ENCODE data around the gene PPM1F.

Gene PPM1F, protein sequence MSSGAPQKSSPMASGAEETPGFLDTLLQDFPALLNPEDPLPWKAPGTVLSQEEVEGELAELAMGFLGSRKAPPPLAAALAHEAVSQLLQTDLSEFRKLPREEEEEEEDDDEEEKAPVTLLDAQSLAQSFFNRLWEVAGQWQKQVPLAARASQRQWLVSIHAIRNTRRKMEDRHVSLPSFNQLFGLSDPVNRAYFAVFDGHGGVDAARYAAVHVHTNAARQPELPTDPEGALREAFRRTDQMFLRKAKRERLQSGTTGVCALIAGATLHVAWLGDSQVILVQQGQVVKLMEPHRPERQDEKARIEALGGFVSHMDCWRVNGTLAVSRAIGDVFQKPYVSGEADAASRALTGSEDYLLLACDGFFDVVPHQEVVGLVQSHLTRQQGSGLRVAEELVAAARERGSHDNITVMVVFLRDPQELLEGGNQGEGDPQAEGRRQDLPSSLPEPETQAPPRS

GRCh38 chr22:21952586-21953571, at the start of gene PPM1F:
TSS of gene PPM1F (minus strand) at chr22:21952848. CDS start at chr22:21946048, 6,800 bp downstream.
- no peak for FAIRE-seq

- no peak for FAIRE-seq
Measured at GRCh38 chr22:22001664-22002525, 49.2 kb upstream of the PPM1F start.

DNA sequence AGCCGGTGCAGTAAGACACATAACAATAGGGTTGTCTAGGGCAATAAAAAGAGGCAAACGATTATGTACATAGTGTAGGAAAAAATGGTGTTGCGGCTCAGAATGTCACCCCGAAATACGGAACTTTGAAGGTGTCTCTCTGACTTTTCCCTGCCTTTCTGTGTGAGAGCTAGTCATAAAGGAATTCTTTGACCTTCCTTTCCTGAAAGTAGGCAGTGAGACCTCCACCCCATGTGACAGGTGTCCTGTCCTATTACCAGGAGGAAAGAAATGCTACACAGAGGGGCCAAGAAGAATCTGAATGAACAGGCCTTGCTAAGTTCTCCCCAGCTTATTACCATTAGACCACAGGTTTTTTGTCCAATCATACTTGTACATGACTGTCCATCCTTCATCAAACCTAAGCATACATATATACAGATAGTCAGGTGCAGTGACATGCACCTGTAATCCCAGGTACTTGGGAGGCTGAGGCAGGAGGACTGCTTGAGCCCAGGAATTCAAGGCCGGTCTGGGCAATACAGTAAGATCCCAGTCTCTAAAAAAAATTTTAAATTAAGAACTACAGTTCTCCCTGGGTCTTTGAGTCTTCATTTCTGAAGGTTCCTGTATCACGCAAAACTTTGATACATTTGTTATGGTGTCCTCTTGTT, 46.1 kb upstream of the PPM1F start:
- no peak for FAIRE-seq

DNA sequence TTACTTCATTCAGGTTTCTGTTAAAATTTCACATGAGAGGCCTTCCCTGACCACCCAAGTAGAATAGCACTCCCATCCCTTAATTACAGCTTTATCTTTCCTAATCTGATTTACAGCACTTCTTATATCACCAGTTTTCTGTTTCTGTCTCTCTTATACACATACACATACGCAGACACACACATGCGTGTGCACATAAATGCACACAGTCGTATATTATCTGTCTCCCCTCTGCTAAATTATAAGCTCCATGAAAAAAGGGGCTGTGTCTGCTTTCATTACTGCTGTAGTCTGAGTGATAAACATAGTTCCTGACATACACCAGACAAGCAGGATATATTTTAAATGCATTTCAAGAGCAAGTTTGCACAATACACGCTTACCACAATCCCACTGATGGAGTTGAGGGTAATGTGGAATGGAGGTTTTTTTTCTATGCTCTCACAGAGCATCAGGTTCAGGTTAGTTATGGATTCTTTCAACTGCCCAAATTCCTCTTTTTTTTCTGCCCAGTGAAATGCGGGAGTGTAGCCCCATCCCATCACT, 43.6 kb upstream of the PPM1F start:
- FAIRE-seq: no peak

GRCh38 chr22:21995660-21996059, 43.0 kb upstream of the PPM1F start:
- no peak for FAIRE-seq

DNA sequence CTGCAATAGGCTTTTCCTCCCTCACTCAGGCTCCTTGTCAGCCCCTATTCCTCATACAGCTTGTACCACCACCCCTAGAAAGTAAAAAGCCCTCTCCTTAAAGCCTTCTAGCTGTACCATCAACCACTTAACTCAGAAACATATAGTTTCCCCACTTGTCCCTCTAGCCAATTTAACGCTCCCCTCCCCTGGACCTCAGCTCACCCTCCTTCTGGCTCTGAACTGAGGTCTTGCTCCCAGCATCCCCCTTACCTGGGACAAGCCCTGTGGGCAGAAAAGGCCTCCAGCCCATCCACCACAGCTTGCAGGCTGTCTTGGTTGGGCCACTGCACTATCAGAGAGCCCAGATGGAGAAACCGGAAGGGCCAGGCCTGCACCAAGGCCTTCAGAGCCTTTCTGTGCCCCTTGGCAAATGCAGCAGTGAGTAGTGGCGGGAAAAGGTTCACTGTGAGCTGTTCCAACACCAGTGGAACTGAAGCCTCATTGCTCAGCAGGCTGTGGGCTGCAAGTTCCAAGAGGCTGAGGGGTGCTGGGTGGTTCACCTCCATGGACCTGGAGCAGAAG, 42.3 kb upstream of the PPM1F start:
- FAIRE-seq: no peak

GRCh38 chr22:21992593-21993237, 40.1 kb upstream of the PPM1F start:
- FAIRE-seq: no peak

GRCh38 chr22:21991774-21992173, 39.1 kb upstream of the PPM1F start:
- no peak for FAIRE-seq

GRCh38 chr22:21991304-21991596, 38.6 kb upstream of the PPM1F start:
- no peak for FAIRE-seq

- no peak for FAIRE-seq
Measured at GRCh38 chr22:21990445-21991303, 38.0 kb upstream of the PPM1F start.

- no peak for FAIRE-seq
Measured at GRCh38 chr22:21989049-21989448, 36.4 kb upstream of the PPM1F start.

DNA sequence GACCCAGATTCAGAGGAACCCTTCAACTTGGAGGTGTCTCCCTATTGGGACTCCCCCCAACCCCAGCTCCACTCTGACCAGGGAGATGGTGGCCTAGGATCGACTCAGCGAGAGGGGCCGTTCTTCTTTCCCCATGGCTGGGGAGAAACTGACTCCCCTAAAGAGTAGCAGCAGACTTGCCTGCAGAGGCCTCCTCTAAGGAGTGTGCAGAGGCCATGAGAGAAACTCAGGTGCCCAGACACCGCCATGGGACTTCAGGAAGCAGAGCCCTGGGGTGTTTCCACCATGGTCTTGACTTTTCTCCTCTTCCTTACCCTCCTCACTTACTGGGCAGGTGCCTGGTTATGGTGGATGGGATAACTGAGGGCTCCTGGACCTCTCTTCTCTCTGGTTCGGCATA, 32.6 kb upstream of the PPM1F start:
- FAIRE-seq: no peak

- FAIRE-seq: no peak
Measured at GRCh38 chr22:21984793-21985192, 32.1 kb upstream of the PPM1F start.

DNA sequence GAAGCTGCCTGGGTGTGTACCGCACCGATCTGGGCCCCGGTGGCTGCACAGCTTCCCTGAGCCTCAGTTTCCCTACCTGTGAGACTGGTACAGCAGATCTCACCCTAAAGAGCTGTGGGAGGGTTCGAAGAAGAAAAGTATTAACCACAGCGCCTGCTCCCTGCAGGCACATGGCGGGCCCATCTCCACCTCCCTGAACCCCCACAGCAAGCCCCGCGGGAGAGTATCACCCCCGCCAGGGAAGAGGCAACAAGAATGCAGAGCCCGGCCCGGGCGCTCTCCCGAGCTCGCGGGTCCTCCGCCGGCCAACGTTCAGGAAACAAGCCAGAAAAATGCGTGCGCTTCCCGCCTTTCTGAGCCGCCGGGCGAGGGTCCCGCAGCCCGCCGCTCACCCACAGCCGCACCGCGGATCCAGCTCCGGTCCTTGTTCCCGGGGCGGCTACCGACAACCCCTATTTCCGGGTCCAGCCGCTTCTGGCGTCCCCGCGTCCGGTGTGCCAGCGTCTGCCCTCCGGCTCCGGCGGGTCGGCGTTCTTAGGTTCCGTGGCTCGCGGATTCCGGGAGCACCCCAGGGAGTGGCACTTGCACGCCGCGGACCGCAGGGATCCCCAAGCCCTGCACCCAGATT, 29.8 kb upstream of the PPM1F start, which contains the start of gene TOP3B:
TOP3B (minus strand) TSS at position 450 of the 628 bp plus-strand sequence. CDS start 7,078 bp downstream, outside the sequence.
- FAIRE-seq: no peak

DNA sequence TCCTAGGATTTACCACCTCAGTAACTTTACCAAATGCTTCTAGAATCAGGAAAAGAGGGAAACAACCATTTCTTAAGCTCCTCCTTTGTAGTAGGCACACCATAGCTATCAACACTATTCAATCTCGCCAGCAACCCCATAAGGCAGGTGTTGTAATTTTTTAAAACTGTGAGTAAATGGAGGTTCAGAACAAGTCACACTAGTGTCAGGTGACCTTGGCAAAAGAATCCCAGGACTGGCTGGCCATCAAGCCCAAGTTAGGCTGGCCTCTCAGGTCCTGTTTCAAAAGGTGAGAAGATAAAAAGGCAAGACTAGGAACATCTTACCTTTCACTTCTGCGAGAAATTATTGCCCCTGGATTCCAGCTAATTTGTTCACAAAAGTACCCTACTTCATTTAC, 29.2 kb upstream of the PPM1F start:
- no peak for FAIRE-seq

DNA sequence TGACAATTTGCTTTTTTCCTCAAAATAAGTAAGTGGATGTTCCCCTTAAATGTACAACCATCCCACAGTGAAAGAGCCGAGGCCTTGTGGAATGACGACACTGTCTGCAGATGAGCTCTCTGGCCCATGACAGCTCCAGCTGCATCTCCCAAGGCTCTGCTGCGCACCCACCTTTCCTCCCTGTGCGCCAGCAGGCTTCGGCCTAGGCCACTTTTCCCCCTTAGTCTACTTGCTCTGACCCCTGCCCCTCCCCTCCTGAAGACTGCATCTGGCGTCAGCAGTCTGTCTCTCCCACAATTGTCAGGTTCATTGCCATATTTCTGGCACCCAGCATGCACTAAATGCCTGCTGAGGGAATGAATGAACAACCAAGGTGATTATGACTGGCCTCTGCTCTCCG, 27.9 kb upstream of the PPM1F start:
- no peak for FAIRE-seq

DNA sequence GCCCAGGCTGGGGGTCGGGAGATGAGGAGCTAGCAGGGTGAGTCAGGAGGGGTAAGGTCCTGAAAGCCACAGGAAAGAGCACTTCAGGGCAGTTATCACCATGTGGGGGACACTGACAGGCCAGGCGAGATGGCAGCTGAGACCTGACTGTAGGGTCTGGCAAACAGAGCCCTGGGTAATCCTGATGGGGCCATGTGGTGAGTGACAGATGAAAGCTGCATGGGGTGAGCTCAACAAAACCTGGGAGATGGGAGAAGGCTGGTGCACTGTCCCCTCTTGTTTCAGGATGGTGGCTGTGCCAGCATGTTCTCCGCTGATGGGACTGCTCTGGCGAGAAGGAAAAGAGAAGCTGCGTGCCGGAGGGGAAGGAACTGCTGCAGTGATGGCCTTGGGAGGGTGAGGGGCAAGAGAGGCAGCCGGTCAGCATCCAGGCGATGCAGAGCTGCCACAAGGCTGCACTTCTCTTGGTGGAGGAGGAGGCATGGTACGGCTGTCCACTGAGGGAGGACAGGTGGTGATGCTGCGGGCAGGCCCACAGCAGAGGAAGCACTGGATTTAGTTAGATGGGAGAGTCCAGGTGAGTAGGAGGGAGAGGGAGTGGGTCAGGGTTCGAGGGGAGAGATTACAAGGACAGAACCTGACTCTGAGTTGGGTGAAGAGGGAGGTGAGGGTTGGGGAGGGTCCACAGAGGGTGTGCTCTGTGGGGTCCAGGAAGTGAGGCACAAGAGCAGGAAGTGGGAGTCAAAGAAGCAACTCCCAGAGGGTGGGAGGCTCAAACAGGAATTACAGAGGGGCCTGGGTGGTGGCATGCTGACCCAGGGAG, 26.1 kb upstream of the PPM1F start:
- no peak for FAIRE-seq

DNA sequence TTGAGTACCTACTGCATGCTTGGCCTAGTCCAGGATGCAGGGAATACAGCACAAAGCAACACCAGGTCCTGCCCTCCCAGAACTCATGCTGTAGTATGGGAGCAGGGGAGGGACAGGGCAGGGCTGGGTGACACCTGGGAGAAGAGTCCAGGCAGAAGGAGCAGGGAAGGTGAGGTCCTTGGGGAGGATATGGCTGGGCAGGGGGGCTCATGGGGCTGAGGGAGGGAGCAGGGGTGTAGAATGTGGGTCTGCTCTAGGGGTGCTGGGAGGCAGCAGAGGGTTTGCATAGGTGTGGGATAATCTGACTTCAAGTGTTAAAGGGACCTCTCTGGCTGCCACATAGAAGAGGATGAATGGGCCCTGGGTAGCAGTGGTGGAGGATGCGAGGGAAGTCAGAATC, 25.2 kb upstream of the PPM1F start:
- FAIRE-seq: no peak
